GM23338 (cell line): ENCODE data around the gene CCDC57.

Source experiments
- CTCF ChIP-seq, 2 experiments: fragments of 200-600 bp in 1 of 2; sonication (generic) in 1 of 2; conservative IDR thresholded peaks; 2 replicates each; pipeline versions ENCODE4 v1.5.1 to v1.6.1; 2016 to 2017; ENCODE audit warnings: antibody characterized with exemption in 2 of 2, low read depth in 2 of 2, mild to moderate bottlenecking in 2 of 2, moderate library complexity in 1 of 2
- EZH2phosphoT487 ChIP-seq: fragments of 200-600 bp; sonication (generic); IDR thresholded peaks from one replicate; pipeline ENCODE4 v1.8.1; 2018; ENCODE audit warnings: antibody characterized with exemption; ENCODE audit not compliant: unreplicated experiment
- POLR2AphosphoS5 ChIP-seq: IDR thresholded peaks from 2 replicates; pipeline ENCODE4 v1.6.1; 2016; ENCODE audit warnings: antibody characterized with exemption, low read depth

DNA sequence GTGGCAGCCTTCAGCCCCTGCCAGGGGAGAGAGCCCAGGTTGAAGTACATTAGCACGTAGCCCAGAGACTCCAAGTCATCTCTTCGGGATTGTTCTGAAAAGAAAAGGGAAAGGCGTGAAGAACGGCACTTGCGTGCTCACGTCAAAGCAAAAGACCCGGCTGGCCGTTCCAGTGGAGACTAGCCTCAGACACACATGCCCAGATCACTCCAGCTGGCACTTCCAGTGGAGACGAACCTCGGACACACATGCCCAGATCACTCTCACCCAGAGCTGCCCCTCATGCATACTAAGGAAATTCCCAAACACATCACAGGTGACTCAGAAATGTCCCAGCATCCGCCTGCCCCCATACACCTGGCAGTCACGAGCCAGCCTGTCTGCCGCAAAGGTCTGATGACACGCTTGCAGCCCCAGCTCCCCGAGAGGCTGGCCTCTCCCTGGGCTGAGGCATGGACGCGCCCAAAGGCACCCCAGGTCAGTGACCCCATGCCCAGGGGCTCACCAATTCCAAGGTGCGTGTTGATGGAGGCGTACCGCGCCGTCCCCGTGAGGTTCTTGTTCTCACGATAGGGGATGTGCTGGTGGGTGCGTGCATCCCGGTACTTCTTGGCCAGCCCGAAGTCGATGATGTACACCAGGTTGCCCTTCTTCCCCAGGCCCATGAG lies 40.0 kb upstream of the CCDC57 start:
- no peak for TF ChIP-seq CTCF (conservative IDR thresholded peaks at IDR 0.05; ENCODE audit: low read depth in 2 of 2)
- TF ChIP-seq POLR2AphosphoS5, result no peak
- no peak for TF ChIP-seq EZH2phosphoT487
